GM12892 (cell line): ENCODE results near the gene SLC38A7.

Experiments
- POLR2A ChIP-seq: IDR thresholded peaks from 2 replicates; pipeline ENCODE4 v1.6.1; 2011; ENCODE audit warnings: low read depth, low read length, control low read depth
- POLR2AphosphoS5 ChIP-seq: IDR thresholded peaks from 2 replicates; pipeline ENCODE4 v1.6.1; 2011; ENCODE audit warnings: low read depth, low read length, control low read depth
- TAF1 ChIP-seq: IDR thresholded peaks from 2 replicates; pipeline ENCODE4 v1.6.1; 2011; ENCODE audit warnings: low read depth, mild to moderate bottlenecking, control low read depth, low read length, borderline replicate concordance

DNA sequence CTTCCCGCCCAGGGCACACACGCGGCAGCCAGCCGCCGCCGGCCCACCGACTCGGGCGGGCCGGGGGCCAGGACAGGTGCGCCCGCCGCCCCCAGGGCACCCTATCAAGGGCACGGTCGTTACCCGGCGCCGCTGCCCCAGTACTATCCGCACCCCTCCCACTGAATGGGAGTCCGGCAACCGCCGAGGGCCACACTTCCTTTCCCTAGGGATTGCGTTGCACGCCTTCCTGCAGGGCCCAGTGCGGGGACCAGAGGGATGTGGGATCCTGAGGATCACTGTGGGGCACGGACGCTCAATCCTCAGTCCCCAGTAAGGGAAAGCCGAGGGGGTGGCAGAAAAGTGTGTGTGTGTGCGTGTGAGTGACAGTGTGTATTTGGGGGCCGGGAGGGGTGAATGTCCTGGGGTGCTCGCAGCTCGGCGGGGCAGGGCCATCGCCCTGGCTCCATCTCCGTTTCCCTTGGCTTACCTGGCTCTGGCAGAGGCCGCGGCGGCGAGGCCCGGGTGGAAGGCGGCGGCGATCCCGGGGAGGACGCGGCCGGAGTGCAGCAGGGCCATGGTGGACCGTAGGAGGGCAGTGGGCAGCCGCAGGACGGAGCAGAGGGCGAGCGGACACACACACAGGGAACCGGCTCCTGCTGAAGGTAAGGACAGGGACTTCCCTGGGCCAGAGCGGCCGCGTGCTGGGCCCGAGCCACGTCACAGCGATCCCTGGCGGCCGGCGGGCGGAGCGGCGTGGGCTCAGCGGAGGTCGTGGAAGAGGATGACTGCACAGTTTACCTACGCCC lies 49.3 kb upstream of the SLC38A7 start, which contains the start of gene GOT2:
- TF ChIP-seq POLR2A (peak; percentile 77; the same call in 1 of the 2 replicates), POLR2AphosphoS5 (peak; percentile 84), TAF1 (peak; percentile 72; the same call in 1 of the 2 replicates)
